ENCODE data around the gene CIAO2A.
"Not testable (repeated sequence)": the region's sequence is repeated elsewhere in the genome, so short reads cannot be mapped to it uniquely, and the experiment has no call there.

CIAO2A gene, protein sequence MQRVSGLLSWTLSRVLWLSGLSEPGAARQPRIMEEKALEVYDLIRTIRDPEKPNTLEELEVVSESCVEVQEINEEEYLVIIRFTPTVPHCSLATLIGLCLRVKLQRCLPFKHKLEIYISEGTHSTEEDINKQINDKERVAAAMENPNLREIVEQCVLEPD
- 15.0 reads per million, percentile 40 among the genes with 10 or more reads in this experiment for total RNA-seq

DNA sequence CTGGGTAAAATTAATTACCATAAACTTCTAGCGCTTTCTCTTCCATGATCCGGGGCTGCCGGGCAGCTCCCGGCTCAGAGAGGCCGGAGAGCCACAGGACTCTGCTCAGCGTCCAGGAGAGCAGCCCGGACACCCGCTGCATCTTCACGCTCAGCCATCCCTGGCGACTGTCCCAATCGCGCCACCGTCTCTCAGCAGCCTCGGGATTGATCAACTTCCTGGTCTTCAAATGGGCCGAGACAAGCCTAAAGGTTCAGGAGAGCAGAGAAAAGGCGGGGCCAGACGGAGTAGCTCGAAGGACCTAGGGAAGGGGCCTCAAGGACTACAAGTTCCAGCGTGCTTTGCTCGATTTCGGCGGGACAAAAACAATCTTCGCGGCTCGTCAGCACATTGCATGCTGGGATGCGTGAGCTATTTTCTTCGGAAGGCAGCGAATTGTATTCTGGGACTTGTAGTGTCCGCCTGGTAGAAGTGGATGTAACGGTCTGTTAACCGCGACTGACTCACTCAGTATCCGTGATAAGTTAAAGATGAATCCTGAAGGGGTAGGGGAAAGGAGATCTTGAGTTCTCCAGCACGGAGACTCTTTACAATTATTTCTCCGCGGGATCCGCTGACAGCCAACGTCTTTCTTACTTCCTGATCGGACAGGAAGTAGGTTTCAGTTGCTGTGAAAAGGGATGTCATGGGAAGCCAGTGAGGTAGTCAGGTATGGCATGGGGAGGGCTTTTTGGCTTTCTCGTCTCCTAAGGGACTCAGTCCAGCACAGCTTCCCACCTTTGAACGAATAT, at the start of gene CIAO2A:
TSS of gene CIAO2A (minus strand) at position 212 of the 791 bp plus-strand sequence. CDS start at position 142, 70 bp downstream.
- DNase-seq: peak; percentile 90

DNA sequence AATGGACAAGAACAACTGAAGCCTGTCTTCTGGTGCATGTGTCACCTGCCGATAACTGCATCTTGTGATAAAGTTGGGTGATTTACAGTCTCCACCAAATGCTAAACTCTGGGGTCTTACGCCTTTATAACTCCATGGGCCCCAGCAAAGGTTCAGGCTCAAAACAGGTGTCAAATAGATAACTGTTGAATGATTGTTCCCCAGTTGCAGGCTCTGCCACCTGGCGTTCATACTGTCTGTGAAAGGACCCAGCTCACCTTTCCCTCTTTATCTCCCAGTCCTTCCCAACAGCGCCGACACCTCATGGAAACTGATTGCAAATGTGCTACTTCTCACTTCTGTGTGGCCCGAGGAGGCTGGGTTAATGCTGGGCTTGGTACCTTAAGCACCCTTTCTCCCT, 49.6 kb upstream of the CIAO2A start:
- DNase-seq: no peak

DNA sequence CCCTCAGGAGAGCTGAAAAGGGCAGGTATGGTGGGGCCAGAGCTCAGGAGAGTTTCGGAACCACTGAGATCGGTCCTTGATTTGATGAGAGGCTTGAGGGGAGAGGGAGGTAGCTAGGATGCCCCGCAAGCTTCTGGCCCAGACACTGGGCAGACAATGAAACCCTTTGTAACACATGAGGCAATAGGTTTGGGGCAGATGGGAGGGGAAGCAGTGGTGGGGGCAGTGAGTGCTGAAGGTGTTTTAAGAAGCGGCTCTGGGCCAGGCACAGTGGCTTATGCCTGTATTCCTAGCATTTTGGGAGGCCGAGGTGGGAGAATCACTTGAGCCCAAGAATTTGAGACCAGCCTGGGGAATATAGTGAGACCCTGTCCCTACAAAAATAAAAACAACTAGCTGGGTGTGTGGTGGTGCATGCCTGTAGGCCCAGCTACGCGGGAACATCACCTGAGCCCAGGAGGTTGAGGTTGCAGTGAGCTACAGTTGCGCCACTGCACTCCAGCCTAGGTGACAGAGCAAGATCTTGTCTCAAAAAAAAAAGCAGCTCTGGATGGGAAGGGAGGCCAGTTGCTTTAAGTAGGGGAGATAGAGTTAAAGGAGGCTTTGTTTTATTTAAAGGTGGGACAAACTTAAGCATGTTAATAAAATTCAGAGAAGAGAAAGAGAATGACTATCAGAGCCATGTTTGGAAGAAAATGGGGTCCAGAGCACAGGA, 48.3 kb upstream of the CIAO2A start:
- DNase-seq: no peak

DNA sequence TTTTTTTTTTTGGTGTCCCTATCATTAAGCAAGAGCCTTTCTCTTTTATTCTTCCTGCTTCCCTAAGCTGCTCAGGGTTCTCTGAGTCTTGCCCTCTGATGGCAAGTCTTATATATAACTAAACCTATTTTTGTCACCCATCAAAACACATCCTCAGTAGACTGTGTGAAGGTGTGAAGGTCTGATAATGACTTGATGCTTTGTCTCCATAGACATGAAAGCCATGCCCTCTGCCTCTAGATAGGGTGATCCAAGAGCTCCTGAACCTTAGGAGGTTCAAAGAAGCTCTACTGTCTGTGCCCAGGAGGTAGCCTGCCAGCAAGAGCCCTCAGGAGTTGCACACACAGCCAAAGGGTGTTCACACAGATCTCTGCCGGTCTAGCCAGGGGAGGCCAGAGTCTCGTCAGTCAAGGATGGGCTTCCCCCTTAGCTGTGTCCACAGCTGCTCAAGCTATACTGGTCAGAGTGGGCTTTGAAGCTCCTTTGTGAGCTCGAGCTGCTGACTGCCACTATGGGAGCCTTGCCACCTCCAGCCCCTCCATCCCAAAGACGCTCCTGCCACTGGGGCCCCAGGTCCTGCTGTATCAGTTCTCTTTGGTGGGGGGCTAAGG, 44.8 kb upstream of the CIAO2A start:
- no peak for DNase-seq

- no peak for DNase-seq
Measured at GRCh38 chr15:64137226-64137833, 43.7 kb upstream of the CIAO2A start.

DNA sequence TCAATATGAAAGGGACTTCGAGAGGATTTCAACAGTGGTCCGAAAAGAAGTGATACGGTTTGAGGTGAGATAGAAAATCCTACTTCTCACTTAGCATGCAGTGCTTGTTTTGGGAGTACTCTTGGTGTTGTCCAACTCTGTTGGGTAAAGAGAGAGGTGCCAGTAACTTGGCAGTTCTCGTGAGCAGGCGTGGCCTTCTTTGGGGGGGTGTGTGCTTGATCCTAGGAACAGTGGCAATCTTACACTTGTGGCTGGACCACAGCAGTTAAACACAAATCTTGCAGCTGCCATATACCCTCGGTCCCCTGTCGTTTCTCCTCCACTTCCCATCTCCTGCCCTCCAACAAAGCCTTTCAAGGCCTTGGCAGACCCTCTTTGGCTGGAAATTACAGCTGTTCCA, 42.7 kb upstream of the CIAO2A start:
- DNase-seq: no peak

DNA sequence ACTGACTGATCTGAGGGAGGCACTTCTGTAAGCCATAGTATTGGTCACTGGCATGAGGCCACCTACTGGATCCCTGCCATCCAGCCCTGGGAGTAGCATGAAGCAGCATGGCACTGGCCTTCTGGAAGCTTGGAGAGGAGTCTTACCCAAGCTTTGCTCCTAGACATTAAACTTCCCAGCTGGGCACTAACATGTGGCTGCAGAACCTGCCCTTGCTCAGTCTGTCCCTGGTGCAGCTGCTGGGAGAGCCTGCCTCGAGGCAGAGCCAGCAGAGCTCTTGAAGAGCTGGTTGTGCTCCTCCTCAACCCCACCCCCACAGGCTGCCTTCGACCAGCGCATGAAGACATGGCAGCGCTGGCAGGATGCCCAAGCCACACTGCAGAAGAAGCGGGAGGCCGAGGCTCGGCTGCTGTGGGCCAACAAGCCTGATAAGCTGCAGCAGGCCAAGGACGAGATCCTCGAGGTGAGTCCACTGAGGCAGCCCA, 40.7 kb upstream of the CIAO2A start:
- no peak for DNase-seq

GRCh38 chr15:64133623-64134344, 40.1 kb upstream of the CIAO2A start:
- DNase-seq: no peak

- no peak for DNase-seq
Measured at GRCh38 chr15:64132217-64132616, 38.6 kb upstream of the CIAO2A start.

- no peak for DNase-seq
Measured at GRCh38 chr15:64131547-64131946, 37.9 kb upstream of the CIAO2A start.

DNA sequence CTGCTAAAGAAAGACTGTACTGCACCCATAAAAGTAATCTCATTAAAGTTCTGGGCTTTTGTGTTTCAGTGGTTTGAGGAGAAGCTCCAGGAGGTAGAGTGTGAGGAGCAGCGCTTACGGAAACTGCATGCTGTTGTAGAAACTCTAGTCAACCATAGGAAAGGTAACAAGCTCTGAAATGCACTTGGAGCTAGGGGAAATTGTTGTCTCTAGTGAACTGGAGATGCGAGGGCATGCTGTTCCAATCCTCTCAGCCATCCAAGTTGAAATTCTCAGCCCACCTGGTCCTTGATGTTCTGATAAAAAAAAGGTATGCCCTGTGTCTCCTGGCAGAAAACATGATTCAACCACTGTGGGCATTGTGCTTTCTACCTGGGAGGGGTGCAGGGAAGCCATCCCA, 36.5 kb upstream of the CIAO2A start:
- DNase-seq: no peak

DNA sequence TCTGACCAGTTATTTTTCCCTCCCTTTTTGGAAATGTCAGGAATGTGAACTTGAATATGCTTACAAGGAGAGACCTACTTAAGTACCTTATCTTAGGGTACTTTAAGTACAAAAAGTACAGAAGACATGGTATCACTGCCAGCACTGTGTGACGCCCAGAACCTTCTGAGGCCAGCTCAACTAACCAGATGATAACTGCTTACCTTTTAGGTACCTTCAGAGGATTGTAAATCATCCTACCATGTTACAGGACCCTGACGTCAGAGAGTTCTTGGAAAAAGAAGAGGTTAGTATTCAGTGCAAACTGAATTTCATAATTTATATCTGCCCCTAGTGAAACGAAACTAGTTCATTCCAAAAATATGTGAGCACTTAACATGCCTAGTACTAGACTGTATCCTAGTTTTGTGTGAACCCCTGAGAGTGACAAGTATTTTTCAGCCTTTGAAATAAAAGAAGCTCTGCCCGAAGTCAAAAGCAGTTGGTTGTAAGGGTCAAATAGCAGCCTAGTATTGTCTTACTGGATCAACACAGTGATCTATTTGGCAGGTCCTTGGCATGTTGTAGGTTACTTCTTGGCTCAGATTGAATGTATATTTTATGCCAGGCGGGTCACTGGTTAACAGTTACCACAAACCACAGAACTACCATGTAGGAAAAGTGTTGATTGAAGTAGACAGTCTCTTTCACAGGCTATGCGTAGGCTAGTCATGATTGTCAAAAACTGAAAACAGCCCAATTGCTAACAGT, 34.1 kb upstream of the CIAO2A start:
- no peak for DNase-seq

DNA sequence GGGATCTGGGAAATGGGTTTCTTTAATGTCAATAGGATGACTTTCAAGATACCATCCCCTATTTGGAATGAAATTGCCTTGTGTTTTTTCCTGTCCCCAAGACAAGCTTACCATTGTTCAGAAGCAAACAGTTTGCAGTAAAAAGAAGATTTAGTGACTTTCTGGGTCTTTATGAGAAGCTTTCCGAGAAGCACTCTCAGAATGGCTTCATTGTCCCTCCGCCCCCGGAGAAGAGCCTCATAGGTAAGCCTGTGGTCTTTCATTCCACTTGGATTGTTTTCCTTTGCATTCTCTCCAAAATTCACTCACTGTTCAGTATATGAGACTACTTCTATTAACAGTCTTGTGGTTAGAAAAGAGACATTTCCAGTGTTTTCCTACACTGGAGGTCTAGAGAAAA, 32.3 kb upstream of the CIAO2A start:
- DNase-seq: no peak

DNA sequence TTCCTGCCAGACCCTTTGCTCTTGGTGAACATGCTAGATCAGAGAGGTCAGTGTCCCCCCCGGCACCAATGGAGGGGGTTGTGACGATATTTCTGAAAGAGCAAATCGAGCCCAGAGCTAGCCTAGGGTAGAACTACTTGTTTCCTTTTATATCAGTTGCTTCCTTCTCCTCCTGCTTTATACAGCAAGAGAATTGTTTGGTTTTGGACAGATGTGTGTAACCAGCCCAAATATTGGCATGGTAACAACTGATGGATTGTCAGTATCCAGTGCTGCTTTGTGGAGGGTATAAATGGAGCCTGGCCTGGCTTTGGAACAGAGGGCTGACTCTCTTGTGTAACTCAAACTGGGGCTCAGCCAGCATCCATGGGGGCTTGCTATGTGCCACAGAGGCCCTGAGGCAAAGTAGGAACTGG, 29.3 kb upstream of the CIAO2A start:
- DNase-seq: no peak

- DNase-seq: no peak
Measured at GRCh38 chr15:64122444-64122843, 28.8 kb upstream of the CIAO2A start.

- no peak for DNase-seq
Measured at GRCh38 chr15:64121614-64122013, 28.0 kb upstream of the CIAO2A start.

DNA sequence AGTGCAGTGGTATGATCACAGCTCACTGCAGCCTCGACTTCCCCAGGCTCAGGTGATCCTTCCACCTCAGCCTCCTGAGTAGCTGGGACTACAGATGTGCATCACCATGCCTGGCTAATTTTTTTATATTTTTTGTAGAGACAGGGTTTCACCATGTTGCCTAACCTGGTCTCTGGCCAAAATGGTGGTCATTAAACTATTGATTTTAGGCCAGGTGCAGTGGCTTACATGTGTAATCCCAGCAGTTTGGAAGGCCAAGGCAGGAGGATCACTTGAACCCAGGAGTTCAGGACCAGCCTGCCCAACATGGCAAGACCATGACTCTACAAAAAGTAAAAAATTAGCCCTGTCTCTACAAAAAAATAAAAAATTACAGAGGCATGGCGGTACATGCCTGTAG, 26.7 kb upstream of the CIAO2A start:
- DNase-seq: not testable (repeated sequence)

- DNase-seq: no peak
Measured at GRCh38 chr15:64117759-64118487, 24.3 kb upstream of the CIAO2A start.

DNA sequence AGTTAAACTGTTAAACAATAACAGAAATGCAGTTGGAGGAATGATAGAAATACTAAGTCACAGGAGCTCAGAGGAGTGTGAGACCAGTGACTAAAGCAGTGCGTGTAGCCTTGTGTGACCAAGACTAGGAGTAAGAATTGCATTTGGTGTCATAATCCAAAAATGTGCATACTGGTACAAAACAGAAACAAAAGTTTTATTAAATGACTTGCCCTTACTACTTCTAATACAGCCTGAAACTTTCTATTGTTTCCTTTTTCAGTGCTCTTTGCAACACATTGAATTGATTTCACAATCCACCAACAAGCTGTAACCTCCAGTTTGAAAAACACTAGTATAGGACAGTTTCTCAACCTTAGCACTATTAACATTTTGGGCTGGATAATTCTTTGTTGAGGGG, 19.3 kb upstream of the CIAO2A start:
- DNase-seq: no peak

- DNase-seq: no peak
Measured at GRCh38 chr15:64112073-64112772, 18.6 kb upstream of the CIAO2A start.

All from effector CD4-positive, alpha-beta T cell (primary cell).